ENCODE data around the gene LMO2. TPM values are rescaled to one million over a fixed set of nuclear protein-coding genes. Genes with fewer than 3 reads are reported as not detected.
"Not testable (repeated sequence)": the region's sequence is repeated elsewhere in the genome, so short reads cannot be mapped to it uniquely, and the experiment has no call there.

The LMO2 gene
- total RNA-seq, 1 experiment from 2014 or later = 0.33 TPM

- H3K36me3 Mint-ChIP-seq (ENCODE audit: insufficient read depth in 1 of 3, low read depth in 3 of 3) = not testable (repeated sequence)
Measured at GRCh38 chr11:33837334-33837733, 54.5 kb downstream of the LMO2 start.

More at GRCh38 chr11:33837334-33837733, 54.5 kb downstream of the LMO2 start:
- H3K4ac ChIP-seq (ENCODE audit: low read depth, low read length); H3K23ac ChIP-seq (ENCODE audit: insufficient read length, low read depth, low read length); H2AFZ ChIP-seq (ENCODE audit: low read length); H3K27ac ChIP-seq (ENCODE audit: insufficient read length, low read depth, low read length); H3K9me3 Mint-ChIP-seq; H3K56ac ChIP-seq (ENCODE audit: insufficient read length, low read depth, low read length); H3K18ac ChIP-seq (ENCODE audit: insufficient read length, low read depth, low read length); H2BK5ac ChIP-seq (ENCODE audit: insufficient read length, low read length); H2BK15ac ChIP-seq (ENCODE audit: low read depth, low read length); H4K5ac ChIP-seq (ENCODE audit: insufficient read length, low read depth, low read length); H3K9ac ChIP-seq (ENCODE audit: extremely low read depth, insufficient read length, low read length); H3K4me3 Mint-ChIP-seq; H2BK120ac ChIP-seq (ENCODE audit: low read depth, low read length, poor library complexity, severe bottlenecking); H2BK12ac ChIP-seq (ENCODE audit: insufficient read length, low read depth, low read length); H3K27ac Mint-ChIP-seq; H3K14ac ChIP-seq (ENCODE audit: insufficient read depth, low read length); H3K4me1 Mint-ChIP-seq; H4K8ac ChIP-seq (replicated peaks; ENCODE audit: insufficient read length, low read depth, low read length); H3K4me1 ChIP-seq (ENCODE audit: insufficient read depth, low read length); H3K79me1 ChIP-seq (ENCODE audit: insufficient read depth, low read depth, low read length, poor library complexity, severe bottlenecking); H4K20me1 ChIP-seq (ENCODE audit: control insufficient read depth, insufficient read depth, insufficient read length); H3K4me2 ChIP-seq (ENCODE audit: insufficient read depth, insufficient read length, low read length); H2BK20ac ChIP-seq (ENCODE audit: low read depth, low read length, poor library complexity, severe bottlenecking); DNase-seq; H3T11ph ChIP-seq (ENCODE audit: low read length); H3K79me2 ChIP-seq (ENCODE audit: insufficient read depth, low read length); H4K91ac ChIP-seq (ENCODE audit: insufficient read length, low read depth, low read length); H3K9me3 ChIP-seq (ENCODE audit: control insufficient read depth, low read depth, low read length); H3K27me3 ChIP-seq (ENCODE audit: insufficient read depth, low read length); H2AK5ac ChIP-seq (ENCODE audit: insufficient read length, low read length); H3K23me2 ChIP-seq (ENCODE audit: insufficient read length, low read depth, low read length, poor library complexity, severe bottlenecking): not testable (repeated sequence)
- peaks cover 12% of the 10 kb centered on the region for H3K27me3 Mint-ChIP-seq (ENCODE audit: low read depth)
- no CpG with 5 or more reads among the region's 5 CpGs for WGBS (ENCODE audit: extremely low coverage, insufficient read length, low lambda C conversion rate)

Data from H9 (cell line).